Stimulated activated CD4-positive, alpha-beta T cell treated with anti-CD3 and anti-CD28 coated beads, Interleukin-1b, Interleukin-23, amount 100 ng/mL, for 1 hour (primary cell): ENCODE results near the gene DUSP2.
"Not testable (repeated sequence)": the region's sequence is repeated elsewhere in the genome, so short reads cannot be mapped to it uniquely, and the experiment has no call there.

Experiments used
- DNase-seq, 2 donors: peaks; one replicate each; pipeline ENCODE4 v3.0.0-alpha.2; 2020; ENCODE audit warnings: low read depth in 2 of 2

Gene DUSP2

GRCh38 chr2:96147593-96148201 is 2.5 kb upstream of the DUSP2 start:
- no peak for DNase-seq

- DNase-seq = no peak
Measured at GRCh38 chr2:96146881-96147592, 1.8 kb upstream of the DUSP2 start.

DNA sequence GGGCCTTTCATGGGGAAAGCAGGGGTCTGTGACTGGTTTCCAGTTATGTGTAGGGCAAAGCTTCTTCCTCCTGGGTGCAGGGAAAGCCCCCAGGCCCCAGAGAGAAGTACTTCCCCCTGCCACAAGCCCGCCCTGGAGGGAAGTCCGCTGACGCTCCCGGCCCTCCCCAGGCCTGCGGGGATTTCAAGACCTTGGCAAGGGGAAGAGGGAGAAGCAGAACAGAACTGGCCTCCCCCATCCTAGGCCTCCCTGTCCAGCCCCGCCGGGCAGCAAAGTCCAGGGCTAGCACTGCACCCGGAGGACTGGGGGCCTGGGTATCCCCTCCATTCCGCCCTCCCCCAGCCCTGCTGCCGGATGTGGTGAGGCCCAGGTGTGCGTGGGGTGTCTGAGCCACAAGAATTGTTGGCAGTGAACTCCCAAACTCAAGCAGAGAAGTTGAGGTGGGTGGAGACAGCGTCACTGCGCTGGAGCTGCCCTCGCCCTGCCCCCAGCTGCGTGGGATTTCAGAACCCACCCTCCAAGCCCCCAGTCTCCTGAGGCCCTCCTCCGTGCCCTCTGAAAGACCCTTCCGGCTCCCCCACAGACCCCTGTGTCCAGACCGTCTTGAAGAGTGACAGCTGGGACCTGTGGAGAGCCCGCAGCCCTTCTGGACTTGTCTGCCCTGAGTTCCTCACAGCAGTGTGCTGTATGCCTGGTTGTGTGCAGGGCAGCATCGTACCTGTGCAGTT is 1.1 kb upstream of the DUSP2 start:
- peak; percentile 66 to 80 for DNase-seq

DNA sequence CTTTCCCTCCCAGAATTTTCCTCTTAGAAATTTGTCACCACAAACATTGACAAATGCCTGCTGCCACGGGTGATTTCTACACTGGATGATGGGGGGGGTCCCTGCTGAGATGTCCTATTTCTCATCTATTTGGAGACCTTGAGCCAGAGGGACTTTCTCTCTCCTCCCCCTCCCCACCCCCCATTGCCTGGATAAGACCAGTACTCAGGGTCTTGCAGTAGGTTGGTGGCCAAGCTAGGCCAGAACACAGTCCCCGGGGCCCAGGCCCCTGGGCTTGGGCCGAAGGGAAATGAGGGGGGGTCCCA is 560 bp upstream of the DUSP2 start:
- DNase-seq = peak in 1 of 2 donors; percentile 29

DNA sequence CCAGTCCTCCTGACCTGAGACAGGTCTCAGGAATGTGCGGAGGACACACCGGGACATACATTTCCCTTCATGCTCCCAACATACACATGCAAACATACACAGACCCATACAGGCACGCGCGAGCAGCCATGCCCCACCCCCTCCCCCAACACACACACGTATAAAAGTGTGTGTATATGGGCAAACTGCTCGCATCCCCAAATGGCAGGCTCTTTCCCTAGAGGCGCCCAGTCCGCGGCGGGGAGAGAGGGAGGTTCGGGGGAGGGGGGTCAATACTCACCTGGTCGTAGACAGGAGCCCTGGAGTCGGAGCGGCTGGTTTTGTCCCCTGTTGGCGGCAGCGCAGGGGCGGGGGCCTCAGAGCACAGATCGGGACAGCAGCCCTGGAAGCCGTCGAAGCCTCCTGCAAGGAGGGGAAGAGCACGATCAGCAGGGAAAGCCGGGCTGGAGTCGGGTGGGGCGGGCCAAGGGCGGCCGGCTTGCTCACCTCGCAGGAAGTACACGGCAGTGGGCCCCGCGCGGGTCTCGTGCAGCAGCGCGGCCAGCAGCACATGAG is 682 bp downstream of the DUSP2 start:
- peak in 1 of 2 donors; percentile 30 for DNase-seq

GRCh38 chr2:96143848-96144480 is 1.3 kb downstream of the DUSP2 start:
- no peak for DNase-seq

DNA sequence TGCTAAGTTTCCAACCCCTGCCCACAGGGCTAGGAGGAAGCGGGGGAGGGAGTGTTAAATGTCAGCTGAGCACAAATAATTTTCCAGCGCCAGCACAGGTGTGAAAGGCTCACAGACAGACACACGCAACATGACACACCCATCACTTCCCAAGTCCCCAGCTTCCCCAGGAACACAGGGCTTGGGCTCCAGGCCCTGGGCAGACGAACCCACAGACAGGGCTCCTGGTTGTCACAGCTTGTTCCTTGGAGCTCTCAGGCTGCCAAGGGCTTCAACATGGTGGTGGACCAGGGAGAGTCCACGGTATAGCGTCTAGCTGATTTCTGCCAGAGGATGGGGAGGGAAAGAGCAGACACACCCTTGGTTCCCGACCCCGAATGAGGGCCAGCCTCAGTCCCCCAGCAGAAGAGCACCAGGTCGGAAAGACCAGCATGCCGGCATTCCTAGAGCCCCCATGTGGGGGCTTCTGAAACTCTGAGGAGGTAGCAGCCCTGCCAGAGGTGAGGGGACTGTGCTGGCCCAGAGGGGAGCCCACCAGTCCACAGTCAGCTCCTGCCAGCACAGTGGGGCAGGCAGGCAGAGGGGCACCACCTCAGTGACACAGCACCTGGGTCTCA is 1.9 kb downstream of the DUSP2 start:
- no peak for DNase-seq

- peak; percentile 64 to 68 for DNase-seq
Measured at GRCh38 chr2:96142217-96143113, 2.8 kb downstream of the DUSP2 start.

DNA sequence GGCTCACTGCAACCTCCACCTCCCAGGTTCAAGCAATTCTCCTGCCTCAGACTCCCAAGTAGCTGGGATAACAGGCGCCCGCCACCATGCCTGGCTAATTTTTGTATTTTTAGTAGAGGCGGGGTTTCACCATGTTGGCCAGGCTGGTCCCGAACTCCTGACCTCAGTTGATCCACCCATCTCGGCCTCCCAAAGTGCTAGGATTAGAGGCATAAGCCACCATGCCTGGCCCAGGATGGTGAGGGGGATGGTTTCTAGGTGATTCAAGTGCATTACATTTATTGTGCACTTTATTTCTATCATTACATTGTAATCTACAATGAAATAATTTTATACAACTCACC is 3.6 kb downstream of the DUSP2 start:
- not testable (repeated sequence) for DNase-seq

- no peak for DNase-seq
Measured at GRCh38 chr2:96140941-96141623, 4.2 kb downstream of the DUSP2 start.

GRCh38 chr2:96139181-96139758 is 6.0 kb downstream of the DUSP2 start:
- DNase-seq = no peak

DNA sequence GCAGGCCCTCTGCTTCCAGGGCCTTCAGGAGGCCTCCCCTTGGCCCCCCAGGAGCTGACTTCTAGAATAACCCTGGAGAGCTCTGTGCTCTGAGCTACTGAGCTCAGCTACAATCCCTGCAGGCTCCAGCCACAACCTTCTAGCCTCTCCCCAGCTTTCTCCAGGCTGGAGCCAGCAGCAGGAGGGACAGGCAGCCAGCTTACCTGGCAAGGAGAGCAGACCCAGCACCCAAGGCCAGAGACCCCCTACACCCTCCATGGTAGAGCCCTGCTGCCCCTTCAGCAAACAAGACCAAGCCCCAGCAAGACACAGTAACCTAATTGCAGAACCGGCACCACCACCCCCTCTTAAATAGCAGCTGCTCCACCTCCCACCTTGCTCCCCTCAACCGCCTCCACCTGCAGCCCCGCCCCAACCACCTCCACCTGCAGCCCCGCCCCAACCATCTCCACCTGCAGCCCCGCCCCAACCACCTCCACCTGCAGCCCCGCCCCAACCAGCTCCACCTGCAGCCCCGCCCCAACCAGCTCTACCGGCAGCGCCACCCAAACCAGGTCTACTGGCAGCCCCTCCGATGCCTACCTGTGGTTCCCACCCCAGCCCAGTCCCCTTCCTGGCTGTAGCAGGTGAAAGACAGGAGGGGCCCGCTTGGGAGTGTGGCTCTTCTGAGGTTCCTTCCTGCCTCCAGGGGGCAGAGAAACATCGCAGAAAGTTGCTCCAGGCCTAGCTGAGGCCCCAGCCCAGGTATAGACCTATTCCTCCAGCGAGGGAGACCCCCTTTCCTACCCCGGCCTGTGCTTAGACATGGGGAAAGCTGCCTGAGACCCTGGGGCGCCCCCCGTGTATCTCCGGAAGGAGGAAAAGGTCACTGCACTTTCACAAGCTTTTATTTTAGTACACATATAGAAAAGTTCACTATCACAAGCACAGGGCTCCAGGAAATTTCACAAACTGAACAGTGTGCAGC is 6.8 kb downstream of the DUSP2 start, which contains the start of gene ASTL:
TSS of gene ASTL (minus strand) at position 324 of the 967 bp plus-strand sequence. CDS start at position 258, 66 bp downstream.
- peak in 1 of 2 donors; percentile 37 for DNase-seq

DNA sequence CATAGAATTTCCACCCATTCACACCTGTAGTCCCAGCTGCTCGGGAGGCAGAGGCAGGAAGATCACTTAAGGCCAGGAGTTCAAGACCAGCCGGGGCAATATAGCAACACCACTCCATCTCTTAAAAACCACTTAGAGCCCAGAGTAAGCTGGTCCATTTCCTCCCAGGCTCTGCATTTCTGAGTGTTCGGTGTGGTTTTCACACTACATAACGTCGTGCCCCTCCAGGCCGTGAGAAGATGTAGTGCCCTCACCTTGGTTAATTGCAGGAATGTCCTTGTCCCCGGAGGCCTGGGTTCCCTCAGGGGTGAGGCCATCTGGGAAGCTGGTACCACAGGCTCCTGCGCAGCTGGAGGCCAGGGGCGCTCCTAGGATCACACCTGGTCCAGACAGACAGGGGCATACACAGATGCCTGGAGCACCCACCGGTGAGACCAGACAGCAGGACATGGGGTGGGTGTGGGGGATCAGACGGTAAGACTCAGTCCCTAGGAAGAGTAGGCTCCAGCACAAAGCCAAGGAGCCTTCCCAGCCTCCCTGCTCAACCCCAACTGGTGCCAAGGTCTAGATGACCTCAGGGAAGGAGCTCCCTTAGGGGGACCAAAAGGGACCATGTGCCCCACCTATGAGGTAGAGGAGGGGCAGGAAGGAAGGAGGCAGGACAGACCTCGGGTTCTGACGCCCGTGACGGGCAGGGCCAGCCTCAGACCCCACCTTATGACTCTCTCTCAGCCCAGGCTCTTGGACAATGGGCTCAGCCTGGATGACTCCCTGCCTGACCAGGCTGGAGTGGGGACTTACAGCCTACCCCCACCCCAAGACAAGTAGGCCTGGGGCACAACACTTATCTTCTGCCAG is 7.7 kb downstream of the DUSP2 start:
- DNase-seq = no peak

DNA sequence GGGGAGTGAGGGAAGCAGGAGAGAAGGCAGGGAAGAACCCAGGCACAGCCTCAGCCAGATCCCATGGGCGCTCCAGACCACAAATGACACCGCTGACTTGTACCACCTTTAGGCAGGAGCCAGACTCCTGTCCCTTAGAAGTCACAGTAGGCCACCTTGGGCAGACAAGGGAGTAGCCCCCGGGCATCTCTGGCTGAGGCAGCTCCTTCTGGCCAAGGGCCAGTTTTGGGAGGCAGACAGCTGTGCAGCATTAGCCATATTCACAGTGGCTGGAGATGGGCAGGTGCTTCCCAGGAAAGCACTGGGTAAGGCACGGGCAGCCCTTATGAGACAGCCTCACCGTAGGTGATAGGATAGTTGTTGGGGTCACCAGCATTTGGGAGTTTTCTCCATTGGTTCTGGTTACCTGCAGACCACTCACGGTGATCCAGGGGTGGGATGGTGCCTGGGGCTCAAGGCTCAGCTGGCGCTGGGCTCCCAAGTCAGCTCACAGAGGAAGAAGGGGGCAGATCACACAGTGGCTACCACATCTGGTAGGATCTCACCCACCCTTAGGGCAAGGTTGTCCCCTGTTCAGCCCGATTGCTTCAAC is 9.0 kb downstream of the DUSP2 start:
- DNase-seq = no peak

DNA sequence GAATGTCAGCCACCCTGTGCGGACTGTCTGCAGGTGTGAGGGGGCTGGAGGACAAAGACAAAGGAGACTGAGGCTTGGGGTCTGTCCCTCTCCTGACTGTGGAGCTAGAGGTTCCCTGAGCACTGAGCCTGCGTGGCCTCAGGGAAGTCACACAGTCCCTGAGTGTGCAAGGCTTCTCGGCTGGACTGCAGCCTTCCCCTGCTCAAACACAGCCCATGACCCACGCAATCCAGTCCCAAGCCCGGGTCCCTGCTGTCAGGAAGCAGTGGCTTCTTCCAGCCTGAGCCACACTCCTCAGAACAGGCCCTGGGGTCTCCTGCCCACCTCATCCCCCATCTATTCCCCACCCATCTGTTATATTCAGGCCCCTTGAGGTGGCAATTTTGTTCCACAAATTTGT is 9.6 kb downstream of the DUSP2 start:
- DNase-seq = no peak

GRCh38 chr2:96135171-96135570 is 10.1 kb downstream of the DUSP2 start:
- DNase-seq = no peak

DNA sequence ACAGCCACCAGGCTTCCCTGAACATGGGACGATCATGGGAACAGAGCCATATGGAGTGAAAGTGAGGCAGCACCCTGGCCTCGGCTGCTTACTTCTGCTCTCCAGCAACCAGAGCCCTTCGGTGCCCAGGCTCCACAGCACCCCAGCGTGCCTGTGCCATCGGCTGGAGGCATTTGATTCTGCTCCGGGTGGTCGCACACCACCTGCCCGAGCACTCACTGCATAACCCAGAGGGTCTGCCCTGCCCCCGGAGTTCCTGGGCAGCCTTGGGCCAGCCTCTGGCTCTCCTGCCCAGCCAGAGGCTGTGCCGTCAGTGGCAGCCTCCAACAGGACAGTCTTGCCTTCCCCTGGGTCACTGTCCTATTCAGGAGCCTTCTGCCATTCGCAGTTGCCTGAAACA is 10.8 kb downstream of the DUSP2 start:
- no peak for DNase-seq
